Fibroblast of lung (primary cell): ENCODE data around the gene CTDSP1.

Source experiments
- CTCF ChIP-seq, 2 donors: IDR thresholded peaks in 1 of 2; conservative IDR thresholded peaks in 1 of 2; 1 replicate in 1 of 2; 2 replicates in 1 of 2; pipeline ENCODE4 v1.5.1; 2011 to 2012; ENCODE audit warnings: low read length in 2 of 2, control low read depth in 1 of 2, inconsistent platforms in 1 of 2, low read depth in 1 of 2, mild to moderate bottlenecking in 1 of 2
- EZH2 ChIP-seq: IDR thresholded peaks from 2 replicates; pipeline ENCODE4 v1.5.1; 2012; ENCODE audit warnings: low read length, control low read depth, mild to moderate bottlenecking; ENCODE audit errors: missing control alignments

- TF ChIP-seq CTCF (conservative IDR thresholded peaks at IDR 0.05 in 1 of 2, IDR thresholded peaks at IDR 0.05 in 1 of 2; ENCODE audit: low read depth in 1 of 2, low read length in 2 of 2): no peak
- no peak for TF ChIP-seq EZH2
Measured at GRCh38 chr2:218400167-218400929, 680 bp downstream of the CTDSP1 start.
